ENCODE measurements around the gene DIDO1.

The DIDO1 gene

GRCh38 chr20:62864207-62864606 lies 62.1 kb downstream of the DIDO1 start:
- Histone ChIP-seq H2BK12ac (ENCODE audit: low read length) (no peak overlapping the region), H2BK120ac (ENCODE audit: insufficient read depth, low read length, poor library complexity) (no peak overlapping the region), H4K8ac (ENCODE audit: low read depth, low read length) (no peak overlapping the region), H2BK5ac (ENCODE audit: low read depth, low read length, poor library complexity) (no peak overlapping the region), H4K91ac (ENCODE audit: low read depth, low read length) (no peak overlapping the region), H3K4ac (ENCODE audit: low read depth, low read length) (no peak overlapping the region), H3K18ac (ENCODE audit: low read length) (no peak overlapping the region), H3K14ac (ENCODE audit: low read length) (no peak overlapping the region), H2AK5ac (ENCODE audit: low read length) (no peak overlapping the region), H3K36me3 (ENCODE audit: control insufficient read depth in 1 of 2, insufficient read depth in 2 of 2, low read length in 2 of 2) (no peaks in the 10 kb centered on the region), H3K27me3 (ENCODE audit: insufficient read depth, low read length) (peaks cover 12% of the 10 kb centered on the region), H3K23ac (ENCODE audit: low read length) (no peak overlapping the region), H3K79me2 (ENCODE audit: control insufficient read depth, insufficient read depth, low read length, poor library complexity) (peaks cover 3% of the 10 kb centered on the region), H3K4me3 (ENCODE audit: low read depth, low read length) (no peak overlapping the region), H2AFZ (ENCODE audit: insufficient read depth, low read length, poor library complexity) (no peak overlapping the region), H3K4me2 (ENCODE audit: low read length) (no peak overlapping the region), H3K79me1 (ENCODE audit: low read length) (peaks cover 4% of the 10 kb centered on the region), H3K4me1 (ENCODE audit: control insufficient read depth in 1 of 2, insufficient read depth in 2 of 2, low read length in 2 of 2) (peaks cover 5 to 11% of the 10 kb centered on the region in 2 experiments), H3K9me3 (ENCODE audit: insufficient read depth, low read depth, low read length) (no peaks in the 10 kb centered on the region), H3K27ac (ENCODE audit: low read depth, low read length) (no peak overlapping the region), H3K9ac (ENCODE audit: low read length) (no peak overlapping the region), H4K12ac (ENCODE audit: low read depth, low read length) (no peak overlapping the region)
- no peak for DNase-seq
- WGBS (ENCODE audit: extremely low coverage, insufficient coverage, insufficient read length): no CpG with 5 or more reads among the region's 7 CpGs

GRCh38 chr20:62861726-62862336 lies 64.5 kb downstream of the DIDO1 start, which contains the start of gene TCFL5:
TSS of gene TCFL5 (minus strand) at chr20:62861822. CDS start at chr20:62861670, 152 bp downstream.
- Histone ChIP-seq H2BK12ac (ENCODE audit: low read length) (peak within 1 kb of the TSS; percentile 50), H3K9me3 (ENCODE audit: insufficient read depth, low read depth, low read length) (peaks cover 1% of the 10 kb centered on the region), H3K9ac (ENCODE audit: low read length) (no peak within 1 kb of the TSS), H3K27ac (ENCODE audit: low read depth, low read length) (no peak within 1 kb of the TSS), H3K18ac (ENCODE audit: low read length) (peak within 1 kb of the TSS; percentile 96), H3K4me2 (ENCODE audit: low read length) (peak within 1 kb of the TSS; percentile 52), H3K79me1 (ENCODE audit: low read length) (peaks cover 4% of the 10 kb centered on the region), H2BK5ac (ENCODE audit: low read depth, low read length, poor library complexity) (no peak within 1 kb of the TSS), H3K23ac (ENCODE audit: low read length) (no peak within 1 kb of the TSS), H3K4me1 (ENCODE audit: control insufficient read depth in 1 of 2, insufficient read depth in 2 of 2, low read length in 2 of 2) (peaks cover 5 to 11% of the 10 kb centered on the region in 2 experiments), H4K8ac (ENCODE audit: low read depth, low read length) (peak within 1 kb of the TSS; percentile 87), H4K91ac (ENCODE audit: low read depth, low read length) (peak within 1 kb of the TSS; percentile 61), H2AFZ (ENCODE audit: insufficient read depth, low read length, poor library complexity) (peak within 1 kb of the TSS; percentile 91), H3K36me3 (ENCODE audit: control insufficient read depth in 1 of 2, insufficient read depth in 2 of 2, low read length in 2 of 2) (peaks cover 6 to 7% of the 10 kb centered on the region in 2 experiments), H2BK120ac (ENCODE audit: insufficient read depth, low read length, poor library complexity) (no peak within 1 kb of the TSS), H4K12ac (ENCODE audit: low read depth, low read length) (peak within 1 kb of the TSS; percentile 67), H3K4ac (ENCODE audit: low read depth, low read length) (no peak within 1 kb of the TSS), H3K27me3 (ENCODE audit: insufficient read depth, low read length) (peaks cover 12% of the 10 kb centered on the region), H2AK5ac (ENCODE audit: low read length) (no peak within 1 kb of the TSS), H3K4me3 (ENCODE audit: low read depth, low read length) (peak within 1 kb of the TSS; percentile 83), H3K14ac (ENCODE audit: low read length) (peak within 1 kb of the TSS; percentile 89), H3K79me2 (ENCODE audit: control insufficient read depth, insufficient read depth, low read length, poor library complexity) (peaks cover 3% of the 10 kb centered on the region)
- no CpG with 5 or more reads among the region's 70 CpGs for WGBS (ENCODE audit: extremely low coverage, insufficient coverage, insufficient read length)
- DNase-seq: peak; percentile 86 to 91

GRCh38 chr20:62860924-62861691 lies 65.2 kb downstream of the DIDO1 start:
- Histone ChIP-seq H3K4ac (ENCODE audit: low read depth, low read length) (no peak overlapping the region), H3K4me3 (ENCODE audit: low read depth, low read length) (peak overlapping the region; percentile 83)

GRCh38 chr20:62860391-62860923 lies 65.8 kb downstream of the DIDO1 start:
- no CpG with 5 or more reads among the region's 24 CpGs for WGBS (ENCODE audit: extremely low coverage, insufficient coverage, insufficient read length)
- Histone ChIP-seq H2BK12ac (ENCODE audit: low read length) (no peak overlapping the region), H4K8ac (ENCODE audit: low read depth, low read length) (no peak overlapping the region), H3K4me2 (ENCODE audit: low read length) (peak overlapping the region; percentile 52), H3K4me1 (ENCODE audit: control insufficient read depth in 1 of 2, insufficient read depth in 2 of 2, low read length in 2 of 2) (peaks cover 5 to 11% of the 10 kb centered on the region in 2 experiments), H3K18ac (ENCODE audit: low read length) (peak overlapping the region; percentile 29), H3K27ac (ENCODE audit: low read depth, low read length) (no peak overlapping the region), H3K14ac (ENCODE audit: low read length) (no peak overlapping the region), H2BK120ac (ENCODE audit: insufficient read depth, low read length, poor library complexity) (no peak overlapping the region), H3K4ac (ENCODE audit: low read depth, low read length) (no peak overlapping the region), H3K9me3 (ENCODE audit: insufficient read depth, low read depth, low read length) (peaks cover 1% of the 10 kb centered on the region), H3K79me1 (ENCODE audit: low read length) (peaks cover 4% of the 10 kb centered on the region), H3K36me3 (ENCODE audit: control insufficient read depth in 1 of 2, insufficient read depth in 2 of 2, low read length in 2 of 2) (peaks cover 8 to 10% of the 10 kb centered on the region in 2 experiments), H2AK5ac (ENCODE audit: low read length) (no peak overlapping the region), H4K12ac (ENCODE audit: low read depth, low read length) (no peak overlapping the region), H2AFZ (ENCODE audit: insufficient read depth, low read length, poor library complexity) (no peak overlapping the region), H3K9ac (ENCODE audit: low read length) (no peak overlapping the region), H3K4me3 (ENCODE audit: low read depth, low read length) (peak overlapping the region; percentile 83), H3K79me2 (ENCODE audit: control insufficient read depth, insufficient read depth, low read length, poor library complexity) (peaks cover 3% of the 10 kb centered on the region), H3K27me3 (ENCODE audit: insufficient read depth, low read length) (peaks cover 12% of the 10 kb centered on the region), H4K91ac (ENCODE audit: low read depth, low read length) (no peak overlapping the region), H2BK5ac (ENCODE audit: low read depth, low read length, poor library complexity) (no peak overlapping the region), H3K23ac (ENCODE audit: low read length) (no peak overlapping the region)
- DNase-seq: no peak

More at GRCh38 chr20:62860924-62861691, 65.2 kb downstream of the DIDO1 start:
- Histone ChIP-seq H3K36me3 (ENCODE audit: control insufficient read depth in 1 of 2, insufficient read depth in 2 of 2, low read length in 2 of 2) (peaks cover 8 to 10% of the 10 kb centered on the region in 2 experiments), H2AK5ac (ENCODE audit: low read length) (no peak overlapping the region), H3K79me2 (ENCODE audit: control insufficient read depth, insufficient read depth, low read length, poor library complexity) (peaks cover 3% of the 10 kb centered on the region), H3K23ac (ENCODE audit: low read length) (no peak overlapping the region), H3K18ac (ENCODE audit: low read length) (peak overlapping the region; percentile 96), H2BK5ac (ENCODE audit: low read depth, low read length, poor library complexity) (no peak overlapping the region), H3K4me1 (ENCODE audit: control insufficient read depth in 1 of 2, insufficient read depth in 2 of 2, low read length in 2 of 2) (peaks cover 5 to 11% of the 10 kb centered on the region in 2 experiments), H3K27me3 (ENCODE audit: insufficient read depth, low read length) (peaks cover 12% of the 10 kb centered on the region), H4K8ac (ENCODE audit: low read depth, low read length) (peak overlapping the region; percentile 87), H3K79me1 (ENCODE audit: low read length) (peaks cover 4% of the 10 kb centered on the region), H3K14ac (ENCODE audit: low read length) (peak overlapping the region; percentile 89), H2AFZ (ENCODE audit: insufficient read depth, low read length, poor library complexity) (peak overlapping the region; percentile 91), H4K12ac (ENCODE audit: low read depth, low read length) (peak overlapping the region; percentile 67), H4K91ac (ENCODE audit: low read depth, low read length) (peak overlapping the region; percentile 61), H3K4me2 (ENCODE audit: low read length) (peak overlapping the region; percentile 52), H3K9me3 (ENCODE audit: insufficient read depth, low read depth, low read length) (peaks cover 1% of the 10 kb centered on the region), H3K27ac (ENCODE audit: low read depth, low read length) (no peak overlapping the region), H3K9ac (ENCODE audit: low read length) (no peak overlapping the region), H2BK12ac (ENCODE audit: low read length) (peak overlapping the region; percentile 50), H2BK120ac (ENCODE audit: insufficient read depth, low read length, poor library complexity) (no peak overlapping the region)
- peak in 1 of 2 donors; percentile 37 for DNase-seq
- no CpG with 5 or more reads among the region's 129 CpGs for WGBS (ENCODE audit: extremely low coverage, insufficient coverage, insufficient read length)
